ENCODE data around the gene KIF18B. TPM values are rescaled to one million over a fixed set of nuclear protein-coding genes. Genes with fewer than 3 reads are reported as not detected.
A peak's percentile ranks its signal among the peaks of the same experiment; 100 is the strongest.

The KIF18B gene
- total RNA-seq, 4 donors from 2014 or later: 0.82 to 7.6 (median 3.7) TPM

- in situ Hi-C loops (cut with MboI; ENCODE audit: low pct_ligation_motif_present in 1 of 4, low pct_unique_long_range_greater_than_20kb in 1 of 4, low sequenced_read_pairs in 3 of 4): no loop called here
- H3K27me3 ChIP-seq: peaks cover 39% of the 10 kb centered on the region
- peaks cover 18 to 44% (median 22%) of the 10 kb centered on the region in 4 donors for H3K4me1 ChIP-seq
- TF ChIP-seq CTCF (IDR thresholded peaks at IDR 0.05): no peak
- no peak for TF ChIP-seq EP300 (IDR thresholded peaks at IDR 0.05; ENCODE audit: low read depth)
- no peak for TF ChIP-seq POLR2AphosphoS5 (IDR thresholded peaks at IDR 0.05)
- TF ChIP-seq POLR2A (IDR thresholded peaks at IDR 0.05): no peak
- WGBS, 2 donors (ENCODE audit: low coverage in 1 of 2): 55% methylated on average over 6 of the region's 7 CpGs; no CpG with 5 or more reads in 1 of the 2 donors
- DNase-seq: no peak
- H3K9me3 ChIP-seq: no peaks in the 10 kb centered on the region
- H3K27ac ChIP-seq: peak overlapping the region; percentile 53 to 87 (median 60)
- no peak overlapping the region for H3K4me3 ChIP-seq
- intact Hi-C loops (cut with DNase I; ENCODE audit: low total_unique reads): no loop called here
- H3K36me3 ChIP-seq: no peaks in the 10 kb centered on the region
These were observed 30.4 kb upstream of the KIF18B start for GRCh38 chr17:44977814-44978550.

- Histone ChIP-seq H3K9me3 (no peaks in the 10 kb centered on the region), H3K27ac (peak overlapping the region in 3 of 4 donors; percentile 53 to 87 (median 54)), H3K27me3 (peaks cover 44% of the 10 kb centered on the region), H3K4me1 (peaks cover 18 to 44% (median 22%) of the 10 kb centered on the region in 4 donors), H3K4me3 (no peak overlapping the region), H3K36me3 (no peaks in the 10 kb centered on the region)
- no peak for TF ChIP-seq CTCF (IDR thresholded peaks at IDR 0.05)
- no peak for TF ChIP-seq POLR2A (IDR thresholded peaks at IDR 0.05)
- TF ChIP-seq EP300 (IDR thresholded peaks at IDR 0.05; ENCODE audit: low read depth): no peak
- no peak for TF ChIP-seq POLR2AphosphoS5 (IDR thresholded peaks at IDR 0.05)
- intact Hi-C loops (cut with DNase I; ENCODE audit: low total_unique reads) (no loop called here), in situ Hi-C loops (cut with MboI; ENCODE audit: low pct_ligation_motif_present in 1 of 4, low pct_unique_long_range_greater_than_20kb in 1 of 4, low sequenced_read_pairs in 3 of 4) (no loop called here)
- WGBS, 2 donors (ENCODE audit: low coverage in 1 of 2): 58% methylated on average over 3 of the region's 3 CpGs; no CpG with 5 or more reads in 1 of the 2 donors
- no peak for DNase-seq
These were observed 29.5 kb upstream of the KIF18B start for GRCh38 chr17:44977065-44977464.

- H3K27me3 ChIP-seq: peaks cover 51% of the 10 kb centered on the region
- peaks cover 18 to 40% (median 20%) of the 10 kb centered on the region in 4 donors for H3K4me1 ChIP-seq
- TF ChIP-seq POLR2A (IDR thresholded peaks at IDR 0.05) (no peak), POLR2AphosphoS5 (IDR thresholded peaks at IDR 0.05) (no peak), CTCF (IDR thresholded peaks at IDR 0.05) (no peak), EP300 (IDR thresholded peaks at IDR 0.05; ENCODE audit: low read depth) (no peak)
- DNase-seq: no peak
- H3K36me3 ChIP-seq: no peaks in the 10 kb centered on the region
- in situ Hi-C loops (cut with MboI; ENCODE audit: low pct_ligation_motif_present in 1 of 4, low pct_unique_long_range_greater_than_20kb in 1 of 4, low sequenced_read_pairs in 3 of 4) (no loop called here), intact Hi-C loops (cut with DNase I; ENCODE audit: low total_unique reads) (no loop called here)
- 40% methylated on average over 10 of the region's 13 CpGs; no CpG with 5 or more reads in 1 of the 2 donors for WGBS, 2 donors (ENCODE audit: low coverage in 1 of 2)
- no peaks in the 10 kb centered on the region for H3K9me3 ChIP-seq
- H3K4me3 ChIP-seq: no peak overlapping the region
- H3K27ac ChIP-seq: peak overlapping the region in 1 of 4 donors; percentile 87
These were observed 28.6 kb upstream of the KIF18B start for GRCh38 chr17:44976206-44976605.

GRCh38 chr17:44972953-44973352 is 25.4 kb upstream of the KIF18B start:
- no peak for DNase-seq
- WGBS, 2 donors (ENCODE audit: low coverage in 1 of 2): 89% methylated on average over 6 of the region's 6 CpGs; no CpG with 5 or more reads in 1 of the 2 donors
- H3K27ac ChIP-seq: no peak overlapping the region
- no peak for TF ChIP-seq POLR2AphosphoS5 (IDR thresholded peaks at IDR 0.05)
- intact Hi-C loops (cut with DNase I; ENCODE audit: low total_unique reads): no loop called here
- H3K27me3 ChIP-seq: peaks cover 70% of the 10 kb centered on the region
- no peak overlapping the region for H3K4me3 ChIP-seq
- H3K9me3 ChIP-seq: no peaks in the 10 kb centered on the region
- H3K36me3 ChIP-seq: no peaks in the 10 kb centered on the region
- in situ Hi-C loops (cut with MboI; ENCODE audit: low pct_ligation_motif_present in 1 of 4, low pct_unique_long_range_greater_than_20kb in 1 of 4, low sequenced_read_pairs in 3 of 4): no loop called here
- peaks cover 13 to 35% (median 21%) of the 10 kb centered on the region in 4 donors for H3K4me1 ChIP-seq
